ENCODE data around the gene SPATA25.
A peak's percentile ranks its signal among the peaks of the same experiment; 100 is the strongest.

Gene SPATA25

DNA sequence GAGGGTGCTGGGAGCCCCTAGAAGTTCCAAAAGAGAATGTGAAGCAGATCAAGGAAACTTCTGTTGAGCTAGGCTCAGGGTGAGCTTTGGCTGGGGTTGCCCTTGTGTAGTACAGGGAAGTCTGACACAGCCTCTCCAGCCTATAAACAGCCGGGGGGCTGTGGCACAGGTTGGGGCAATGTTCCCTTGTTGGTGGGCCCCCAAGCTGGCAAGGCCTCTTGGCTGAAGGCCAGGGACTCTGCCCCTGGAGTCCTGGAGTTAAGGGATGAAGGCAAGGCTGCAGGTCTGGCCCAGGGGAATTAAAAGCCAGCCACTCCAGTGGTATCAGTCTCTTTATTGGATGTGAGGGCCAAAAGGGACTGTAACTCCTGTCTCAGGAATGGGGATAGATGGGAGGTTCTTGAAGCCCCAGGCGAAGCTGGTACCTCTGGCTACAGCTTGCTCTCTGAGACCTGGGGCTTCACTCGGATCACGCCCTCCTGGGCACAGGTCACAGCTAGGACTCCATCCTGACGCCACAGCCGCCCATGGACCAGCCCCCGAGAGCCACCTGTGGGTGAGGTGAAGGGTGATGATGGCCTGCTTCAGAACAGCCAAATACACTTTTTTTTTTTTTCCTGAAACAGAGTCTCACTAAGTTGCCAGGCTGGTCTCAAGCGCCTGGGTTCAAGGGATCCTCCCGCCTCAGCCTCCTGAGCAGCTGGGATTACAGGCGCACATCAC, 45.9 kb downstream of the SPATA25 start:
- DNase-seq: no peak

DNA sequence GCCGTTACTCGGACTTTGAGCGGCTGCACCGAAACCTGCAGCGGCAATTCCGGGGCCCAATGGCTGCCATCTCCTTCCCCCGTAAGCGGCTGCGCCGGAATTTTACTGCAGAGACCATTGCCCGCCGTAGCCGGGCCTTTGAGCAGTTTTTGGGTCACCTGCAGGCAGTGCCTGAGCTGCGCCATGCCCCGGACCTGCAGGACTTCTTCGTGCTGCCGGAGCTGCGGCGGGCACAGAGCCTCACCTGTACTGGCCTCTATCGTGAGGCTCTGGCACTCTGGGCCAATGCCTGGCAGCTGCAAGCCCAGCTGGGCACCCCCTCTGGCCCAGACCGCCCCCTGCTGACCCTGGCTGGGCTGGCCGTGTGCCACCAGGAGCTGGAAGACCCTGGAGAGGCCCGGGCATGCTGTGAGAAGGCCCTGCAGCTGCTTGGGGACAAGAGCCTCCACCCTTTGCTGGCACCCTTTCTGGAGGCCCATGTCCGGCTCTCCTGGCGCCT, 46.7 kb downstream of the SPATA25 start:
- DNase-seq: peak in 1 of 56 donors; percentile 12

DNA sequence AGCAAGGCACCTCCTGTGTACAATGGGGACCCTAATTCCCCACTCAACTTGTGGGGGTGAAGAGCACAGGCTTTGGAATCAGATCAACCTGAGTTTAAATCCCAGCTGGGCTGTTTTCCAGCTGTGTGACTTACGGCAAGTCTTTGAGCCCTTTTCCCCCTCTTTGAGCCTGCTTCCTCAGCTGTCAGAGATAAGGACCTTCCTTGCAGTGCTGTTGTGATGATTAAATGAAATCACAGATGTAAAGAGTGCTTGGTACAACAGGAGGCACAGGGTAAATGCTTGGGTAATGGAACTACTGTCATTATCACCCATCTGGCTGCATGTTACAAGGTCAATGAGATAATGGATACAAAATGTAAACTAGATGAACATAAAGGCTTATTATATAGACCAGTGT, 50.6 kb downstream of the SPATA25 start:
- DNase-seq: no peak
